Measurements from ENCODE around the gene STEEP1. TPM values are rescaled to one million over a fixed set of nuclear protein-coding genes. Genes with fewer than 3 reads are reported as not detected.

Gene STEEP1
- total RNA-seq, 1 experiment from 2014 or later = 104 TPM

DNA sequence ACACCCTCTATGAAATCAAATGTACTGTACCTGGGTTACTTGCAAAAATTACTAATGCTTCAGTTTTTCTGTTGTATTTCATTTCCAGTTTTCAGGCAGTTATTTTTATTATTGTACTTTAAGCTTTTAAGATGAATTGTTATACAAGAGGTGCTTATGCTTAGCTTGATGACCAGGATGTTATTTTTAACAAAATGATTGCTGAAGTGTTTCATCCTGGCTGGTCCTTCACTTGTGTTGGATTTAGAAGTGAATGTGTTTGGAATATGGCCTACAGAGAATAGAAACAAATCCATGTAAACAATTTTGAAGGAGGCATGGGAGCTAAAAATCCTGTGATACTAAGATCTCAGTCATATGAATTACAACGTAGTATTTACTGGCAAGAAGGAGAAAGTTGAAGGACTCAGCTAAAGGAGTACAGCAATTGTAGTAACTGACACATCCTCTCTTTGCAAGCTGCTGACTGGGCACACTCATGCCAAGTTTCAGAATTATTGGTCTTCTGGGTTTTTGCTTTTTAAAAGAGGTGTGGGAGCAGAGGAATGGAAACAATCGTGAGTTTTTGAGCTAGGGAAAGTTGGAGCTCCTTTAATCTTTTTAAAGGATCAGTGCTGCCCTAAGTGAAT is 18.3 kb upstream of the STEEP1 start:
- H3K4me2 ChIP-seq (ENCODE audit: low read length) = no peak overlapping the region
- no peaks in the 10 kb centered on the region for H3K9me3 ChIP-seq (ENCODE audit: low read length)
- no peak overlapping the region for H3K27ac ChIP-seq (ENCODE audit: low read length)
- DNase-seq (no peak), ATAC-seq (no peak)
- peaks cover 4% of the 10 kb centered on the region for H3K36me3 ChIP-seq (ENCODE audit: low read depth, low read length)
- no peaks in the 10 kb centered on the region for H3F3A ChIP-seq (ENCODE audit: low read length, unreplicated experiment)
- 0 out of 2 replicates have a peak, but pooled peaks cover 6% of the 10 kb centered on the region for H3K79me2 ChIP-seq (ENCODE audit: low read length)
- H4K20me1 ChIP-seq (ENCODE audit: low read length) = no peaks in the 10 kb centered on the region
- no peaks in the 10 kb centered on the region for H3K27me3 ChIP-seq (ENCODE audit: low read length)
- H2AFZ ChIP-seq (ENCODE audit: low read length) = no peak overlapping the region
- intact Hi-C loops (cut with micrococcal nuclease) = no loop called here
- no peaks in the 10 kb centered on the region for H3K9me2 ChIP-seq (replicated peaks; ENCODE audit: low read length)
- TF ChIP-seq CTCF (conservative IDR thresholded peaks at IDR 0.05; ENCODE audit: low read depth, low read length) (no peak), EZH2phosphoT487 (IDR thresholded peaks at IDR 0.05; ENCODE audit: borderline replicate concordance, low read length) (no peak), EZH2 (IDR thresholded peaks at IDR 0.05; ENCODE audit: low read length, unreplicated experiment) (no peak)
- TSS peak; percentile 20 for BruUV-seq (replicated peaks)
- H3K4me1 ChIP-seq (ENCODE audit: insufficient read depth, low read length) = no peaks in the 10 kb centered on the region
- ChIA-PET CTCF (no interaction called here), POLR2A (ENCODE audit: unreplicated experiment) (interaction anchor here (0.6 kb wide), 1 partner anchor 20 kb away, joined by 20 read pairs; no protein-coding TSS in a partner anchor)
- no peak overlapping the region for H3K9ac ChIP-seq (ENCODE audit: low read length)
- H3K4me3 ChIP-seq (ENCODE audit: low read length) = no peak overlapping the region

DNA sequence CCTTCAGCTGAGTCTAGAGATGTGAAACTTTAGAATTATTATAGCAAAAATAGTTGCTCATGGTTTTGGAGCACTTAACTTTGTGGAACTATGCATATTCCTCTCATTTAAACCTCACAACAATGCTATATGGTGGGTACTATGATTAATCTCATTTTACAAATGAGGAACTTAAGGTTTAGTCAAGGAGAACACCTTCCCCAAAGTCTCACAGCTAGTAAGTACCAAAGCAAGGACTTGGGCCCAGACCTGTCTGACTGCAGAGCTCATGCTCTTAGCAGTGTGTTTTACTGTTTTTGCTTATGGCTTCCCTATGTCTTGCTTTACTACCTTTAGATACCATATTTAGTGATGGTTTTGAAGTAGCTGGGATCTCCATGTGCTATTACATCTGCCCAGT is 14.2 kb upstream of the STEEP1 start:
- H3K9ac ChIP-seq (ENCODE audit: low read length) = no peak overlapping the region
- H3F3A ChIP-seq (ENCODE audit: low read length, unreplicated experiment) = no peaks in the 10 kb centered on the region
- no peaks in the 10 kb centered on the region for H3K9me2 ChIP-seq (replicated peaks; ENCODE audit: low read length)
- no peak for TF ChIP-seq CTCF (conservative IDR thresholded peaks at IDR 0.05; ENCODE audit: low read depth, low read length)
- TF ChIP-seq EZH2phosphoT487 (IDR thresholded peaks at IDR 0.05; ENCODE audit: borderline replicate concordance, low read length) = no peak
- no peak for TF ChIP-seq EZH2 (IDR thresholded peaks at IDR 0.05; ENCODE audit: low read length, unreplicated experiment)
- no peaks in the 10 kb centered on the region for H4K20me1 ChIP-seq (ENCODE audit: low read length)
- POLR2A ChIA-PET (ENCODE audit: unreplicated experiment) = no interaction called here
- H3K9me3 ChIP-seq (ENCODE audit: low read length) = no peaks in the 10 kb centered on the region
- intact Hi-C loops (cut with micrococcal nuclease) = no loop called here
- DNase-seq (no peak), ATAC-seq (no peak)
- no peak overlapping the region for H3K27ac ChIP-seq (ENCODE audit: low read length)
- no peak overlapping the region for H3K4me2 ChIP-seq (ENCODE audit: low read length)
- BruUV-seq (replicated peaks) = no TSS peak
- CTCF ChIA-PET = no interaction called here
- H2AFZ ChIP-seq (ENCODE audit: low read length) = no peak overlapping the region
- no peak overlapping the region for H3K4me3 ChIP-seq (ENCODE audit: low read length)
- H3K4me1 ChIP-seq (ENCODE audit: insufficient read depth, low read length) = peaks cover 12% of the 10 kb centered on the region
- H3K36me3 ChIP-seq (ENCODE audit: low read depth, low read length) = peaks cover 11% of the 10 kb centered on the region
- H3K79me2 ChIP-seq (ENCODE audit: low read length) = peaks cover 24% of the 10 kb centered on the region
- H3K27me3 ChIP-seq (ENCODE audit: low read length) = no peaks in the 10 kb centered on the region

All from PC-3 (cell line).